PFSK-1 (cell line): ENCODE data around the gene METTL8.

ENCODE experiments used
- FOXP2 ChIP-seq: optimal IDR thresholded peaks from 2 replicates; pipeline ENCODE3; 2011; ENCODE audit warnings: borderline replicate concordance, control low read depth, inconsistent platforms; ENCODE audit not compliant: insufficient read depth; ENCODE audit errors: extremely low read length, extremely low read depth
- POLR2AphosphoS5 ChIP-seq: IDR thresholded peaks from 2 replicates; pipeline ENCODE4 v1.6.1; 2012; ENCODE audit warnings: low read depth, mild to moderate bottlenecking, control low read depth, low read length, moderate library complexity
- REST ChIP-seq, 2 experiments: IDR thresholded peaks; 2 replicates each; pipeline versions ENCODE4 v1.6.1 to v1.8.0; 2011 to 2012; ENCODE audit warnings: low read depth in 2 of 2, low read length in 2 of 2, control low read depth in 1 of 2, inconsistent platforms in 1 of 2, mild to moderate bottlenecking in 1 of 2, moderate library complexity in 1 of 2; ENCODE audit not compliant: insufficient read depth in 1 of 2
- SIN3A ChIP-seq: IDR thresholded peaks from 2 replicates; pipeline ENCODE4 v1.6.1; 2012; ENCODE audit warnings: mild to moderate bottlenecking, low read length, moderate library complexity, borderline replicate concordance; ENCODE audit not compliant: insufficient read depth
- TAF1 ChIP-seq: IDR thresholded peaks from 2 replicates; pipeline ENCODE4 v1.6.1; 2012; ENCODE audit warnings: low read length, control low read depth, borderline replicate concordance; ENCODE audit not compliant: insufficient read depth

The METTL8 gene

DNA sequence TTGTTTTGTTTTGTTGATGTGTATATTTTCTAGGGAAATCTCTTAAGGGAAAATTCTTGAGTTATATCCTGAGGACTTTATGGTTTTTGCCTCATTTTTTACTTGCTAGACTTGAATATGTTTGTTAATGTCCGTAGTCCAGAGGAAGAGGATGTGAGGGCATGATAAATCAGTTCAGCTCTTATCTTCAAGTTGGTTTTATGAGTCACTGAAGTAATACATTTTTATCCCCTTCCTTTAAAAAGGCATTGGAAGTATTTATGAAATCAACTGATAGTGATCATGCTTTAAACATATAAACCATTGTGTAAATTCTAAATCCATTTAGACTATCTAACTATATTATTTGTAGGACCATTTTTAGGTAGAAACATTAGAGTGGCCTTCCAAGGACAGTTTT, 44.6 kb upstream of the METTL8 start:
- no peak for TF ChIP-seq POLR2AphosphoS5

GRCh38 chr2:171475979-171476378, 42.2 kb upstream of the METTL8 start:
- TF ChIP-seq REST (IDR thresholded peaks at IDR 0.05; ENCODE audit: insufficient read depth in 1 of 2, low read depth in 2 of 2, low read length in 2 of 2) (no peak), POLR2AphosphoS5 (no peak), FOXP2 (no peak), TAF1 (no peak), SIN3A (no peak)

GRCh38 chr2:171470129-171470528, 36.3 kb upstream of the METTL8 start:
- no peak for TF ChIP-seq TAF1
- TF ChIP-seq POLR2AphosphoS5 = no peak
- TF ChIP-seq FOXP2 = no peak
- TF ChIP-seq REST (IDR thresholded peaks at IDR 0.05; ENCODE audit: insufficient read depth in 1 of 2, low read depth in 2 of 2, low read length in 2 of 2) = no peak
- TF ChIP-seq SIN3A = no peak

DNA sequence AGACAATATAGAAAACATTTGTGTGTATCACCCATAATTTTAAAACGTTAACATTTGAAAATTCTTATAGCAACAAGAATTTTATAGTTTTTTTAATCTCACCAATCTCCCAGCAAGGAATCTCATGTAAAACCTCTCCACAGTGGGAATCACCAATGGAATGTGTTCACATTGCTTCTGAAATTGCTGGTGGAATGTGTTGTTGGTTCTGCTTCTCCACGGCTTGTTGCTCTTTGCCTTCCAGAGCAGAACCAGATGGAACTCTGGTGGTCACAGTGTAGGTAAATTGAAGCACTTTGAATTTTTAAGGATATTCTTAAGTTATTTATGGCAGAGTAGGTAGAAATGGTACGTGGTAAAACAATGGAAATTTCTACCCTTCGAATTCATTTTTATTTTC, 35.4 kb upstream of the METTL8 start:
- TF ChIP-seq FOXP2 (no peak), REST (IDR thresholded peaks at IDR 0.05; ENCODE audit: insufficient read depth in 1 of 2, low read depth in 2 of 2, low read length in 2 of 2) (no peak), TAF1 (no peak), SIN3A (no peak), POLR2AphosphoS5 (no peak)

DNA sequence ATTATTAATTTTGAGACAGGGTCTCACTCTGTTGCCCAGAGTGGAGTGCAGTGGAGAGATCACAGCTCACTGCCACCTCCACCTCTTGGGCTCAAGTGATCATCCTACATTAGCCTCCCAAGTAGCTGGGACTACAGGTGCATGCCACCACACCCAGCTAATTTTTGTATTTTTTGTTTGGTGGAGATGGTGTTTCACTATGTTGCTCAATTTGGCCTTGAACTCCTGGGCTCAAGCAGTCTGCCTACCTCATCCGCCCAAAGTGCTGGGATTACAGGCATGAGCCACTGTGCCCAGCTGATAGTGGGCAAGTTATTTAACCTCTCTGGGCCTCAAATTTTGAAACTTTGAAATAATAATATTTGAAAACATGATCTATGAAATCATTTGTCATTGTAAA, 26.7 kb upstream of the METTL8 start:
- TF ChIP-seq POLR2AphosphoS5 (no peak), TAF1 (no peak), FOXP2 (no peak), REST (IDR thresholded peaks at IDR 0.05; ENCODE audit: insufficient read depth in 1 of 2, low read depth in 2 of 2, low read length in 2 of 2) (no peak)
